Activated CD4-positive, alpha-beta T cell treated with anti-CD3 and anti-CD28 coated beads for 1 hour (primary cell): ENCODE data around the gene MCM10.

Experiments
- DNase-seq: peaks from one replicate; pipeline ENCODE4 v3.0.0-alpha.2; 2020

Gene MCM10

DNA sequence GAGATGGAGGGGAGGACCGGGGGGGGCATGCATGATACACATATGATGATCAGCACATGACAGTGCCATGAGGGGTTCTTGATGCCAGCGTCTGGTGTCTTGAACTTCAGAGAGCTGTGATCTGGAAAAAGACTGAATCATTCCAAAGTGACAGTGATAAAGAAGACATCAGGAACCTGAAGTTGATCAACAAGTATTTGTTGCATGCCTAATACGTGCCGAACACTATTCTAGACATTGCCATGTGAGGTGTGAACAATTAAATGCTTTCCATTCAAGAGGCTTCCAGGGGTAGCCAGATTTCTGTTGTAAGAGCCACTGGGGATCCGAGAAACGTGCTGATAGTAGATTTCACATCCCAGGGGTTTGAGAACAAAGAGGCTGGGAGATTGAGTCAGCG is 6.2 kb downstream of the MCM10 start:
- DNase-seq, result no peak

DNA sequence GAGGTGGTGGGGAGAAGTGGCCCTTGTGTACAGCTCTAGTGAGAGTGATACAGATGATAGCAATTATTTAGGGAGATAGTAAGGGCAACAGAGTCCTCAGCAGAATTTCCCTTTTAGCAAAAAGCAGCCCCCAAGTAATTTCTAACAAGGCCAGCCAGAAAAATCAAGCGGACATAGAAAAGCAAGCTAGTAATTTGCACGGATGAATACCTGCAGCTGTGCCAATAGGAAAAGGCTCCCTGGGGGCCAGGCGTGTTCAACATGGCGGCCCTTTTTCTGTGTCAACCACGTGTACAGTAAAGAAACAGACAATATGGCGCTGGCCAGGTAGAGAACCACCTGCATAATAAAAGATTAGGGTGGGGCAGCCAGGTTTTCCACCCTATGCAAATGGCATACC is 7.4 kb downstream of the MCM10 start:
- DNase-seq, result no peak

DNA sequence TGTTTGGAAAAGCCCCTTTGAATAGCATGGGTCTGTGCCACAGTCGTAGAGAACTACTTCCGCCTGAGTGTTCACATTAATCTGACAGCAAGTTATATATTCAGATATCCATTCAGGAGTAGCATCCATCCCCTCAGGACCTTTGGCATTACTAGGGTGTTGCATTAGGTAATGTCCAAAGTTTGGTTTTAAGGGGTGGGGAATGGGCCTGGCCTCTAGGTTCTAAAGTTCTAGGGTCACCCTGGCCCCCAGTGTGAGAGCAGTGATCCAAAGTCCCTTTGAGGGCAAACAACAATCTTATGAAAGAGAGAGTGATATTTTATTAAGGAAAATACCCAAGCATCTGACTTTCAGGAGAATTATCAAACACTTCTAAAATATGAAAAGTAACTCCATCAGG is 12.3 kb downstream of the MCM10 start:
- no peak for DNase-seq

DNA sequence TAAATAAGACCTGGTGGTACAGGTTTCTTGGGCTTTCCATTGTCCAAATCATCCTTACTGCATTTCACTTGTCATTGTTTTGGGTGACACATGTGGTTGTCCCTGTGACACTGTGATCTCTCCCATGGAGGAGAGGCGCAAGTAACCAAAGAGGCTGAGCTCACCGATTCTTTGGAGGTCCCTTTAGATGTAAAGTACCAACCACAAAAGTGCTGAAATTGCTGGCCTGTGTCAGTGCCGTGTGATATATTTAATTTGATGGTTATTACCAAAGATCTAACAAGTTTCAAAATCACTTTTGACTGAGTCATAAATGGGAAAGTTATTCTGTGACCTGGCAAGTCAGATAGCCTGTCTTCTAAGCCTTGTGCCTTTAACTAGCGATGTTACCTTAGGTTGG is 19.4 kb downstream of the MCM10 start:
- no peak for DNase-seq

DNA sequence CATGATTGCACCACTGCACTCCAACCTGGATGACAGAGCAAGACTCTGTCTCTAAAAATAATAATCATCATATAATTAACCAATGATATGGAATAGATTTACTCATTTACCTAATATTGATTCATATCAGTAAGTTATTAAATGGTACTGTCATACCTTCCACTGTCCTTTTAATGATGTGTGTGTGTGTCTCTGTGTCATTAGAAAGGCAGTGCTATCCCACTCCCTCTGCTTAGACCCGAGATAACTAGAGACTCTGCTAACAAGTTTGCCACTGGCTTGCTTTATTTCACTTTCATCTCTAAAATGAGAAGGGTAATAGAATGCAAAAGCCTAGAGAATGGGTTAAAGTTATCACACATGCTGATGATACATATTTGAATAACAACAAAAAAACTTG is 21.1 kb downstream of the MCM10 start:
- no peak for DNase-seq

DNA sequence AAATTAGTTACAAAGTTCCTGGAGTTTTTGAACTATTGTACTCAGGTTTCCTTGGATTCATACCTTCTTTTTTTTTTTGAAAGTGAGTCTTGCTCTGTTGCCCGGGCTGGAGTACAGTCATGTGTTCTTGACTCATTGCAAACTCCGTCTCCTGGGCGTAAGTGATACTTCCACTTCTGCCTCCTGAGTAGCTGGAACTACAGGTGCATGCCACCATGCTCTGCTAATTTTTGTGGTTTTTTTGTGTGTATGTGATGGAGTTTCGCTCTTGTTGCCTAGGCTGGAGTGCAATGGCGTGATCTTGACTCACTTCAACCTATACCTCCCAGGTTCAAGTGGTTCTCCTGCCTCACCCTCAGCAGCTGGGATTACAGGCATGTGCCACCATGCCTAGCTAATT is 22.3 kb downstream of the MCM10 start:
- no peak for DNase-seq

DNA sequence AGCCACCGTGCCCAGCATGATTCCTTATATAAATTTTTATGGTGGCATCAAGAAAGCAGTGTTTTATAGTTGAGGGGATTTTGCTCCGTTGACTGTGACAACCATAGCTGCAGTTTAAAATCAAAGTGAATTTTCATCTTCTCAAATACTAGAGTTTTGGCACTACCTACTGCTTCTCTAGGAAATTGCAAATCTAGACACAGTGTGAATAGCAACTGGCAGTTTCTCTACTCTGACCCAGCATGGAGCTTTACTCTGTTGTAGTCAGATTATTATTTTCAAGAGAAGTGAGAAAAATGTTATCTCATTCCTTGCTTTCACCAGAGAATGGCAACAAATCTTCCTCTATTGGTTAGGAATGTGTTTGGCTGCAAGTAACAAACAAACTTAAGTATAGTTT is 22.9 kb downstream of the MCM10 start:
- DNase-seq, result no peak

DNA sequence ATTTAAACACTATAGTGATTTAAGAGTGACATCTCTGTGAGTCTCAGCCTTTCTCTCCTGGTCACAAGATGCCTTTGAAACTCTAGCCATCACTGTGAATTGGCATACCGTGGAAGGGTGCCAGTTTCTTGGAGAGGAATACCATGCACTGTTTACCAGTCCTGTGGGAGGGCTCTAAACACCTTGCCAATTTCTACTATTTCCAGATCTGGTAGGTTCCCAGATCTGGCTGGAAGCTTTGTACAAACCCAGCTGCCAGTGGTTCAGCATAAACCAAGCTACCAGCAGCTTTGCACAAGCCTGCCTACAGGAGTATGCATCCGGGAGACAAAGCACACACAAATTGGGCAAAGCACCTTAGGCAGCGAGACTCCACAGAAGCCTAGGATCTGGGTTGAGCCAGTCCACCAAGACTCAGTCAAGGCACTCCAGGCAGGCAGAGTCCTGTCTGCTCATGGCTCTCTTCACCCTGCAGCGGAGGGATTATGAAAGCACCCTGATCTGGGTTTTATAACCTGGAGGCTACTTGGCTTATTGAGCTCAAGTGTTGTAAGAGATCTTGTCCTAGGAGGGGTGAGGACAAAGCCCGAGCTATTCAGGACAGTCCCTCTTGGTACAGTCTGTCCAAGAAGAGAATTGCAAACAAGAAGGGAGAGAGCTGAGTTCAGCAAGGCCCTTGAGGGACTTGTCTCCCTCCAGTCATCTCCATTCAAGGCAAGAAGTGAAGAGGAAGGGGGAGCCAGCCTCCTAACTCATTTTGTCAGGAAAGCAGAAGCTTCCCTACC is 23.6 kb downstream of the MCM10 start:
- no peak for DNase-seq

DNA sequence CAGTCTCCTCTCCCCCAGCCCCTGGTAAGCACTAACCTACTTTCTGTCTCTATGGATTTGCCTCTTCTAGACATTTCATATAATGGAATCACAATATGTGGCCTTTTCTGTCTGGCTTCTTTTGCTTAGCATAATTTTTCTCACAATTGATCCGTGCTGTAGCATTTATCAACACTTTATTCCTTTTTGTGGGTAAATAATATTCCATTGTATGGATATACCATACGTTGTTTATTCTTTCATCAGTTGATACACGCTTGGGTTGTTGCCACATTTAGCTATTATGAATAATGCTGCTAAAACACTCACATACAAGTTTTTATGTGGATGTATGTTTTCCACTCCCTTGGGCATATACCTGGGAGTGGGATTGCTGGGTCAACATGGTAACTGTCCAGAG is 25.8 kb downstream of the MCM10 start:
- DNase-seq, result no peak

DNA sequence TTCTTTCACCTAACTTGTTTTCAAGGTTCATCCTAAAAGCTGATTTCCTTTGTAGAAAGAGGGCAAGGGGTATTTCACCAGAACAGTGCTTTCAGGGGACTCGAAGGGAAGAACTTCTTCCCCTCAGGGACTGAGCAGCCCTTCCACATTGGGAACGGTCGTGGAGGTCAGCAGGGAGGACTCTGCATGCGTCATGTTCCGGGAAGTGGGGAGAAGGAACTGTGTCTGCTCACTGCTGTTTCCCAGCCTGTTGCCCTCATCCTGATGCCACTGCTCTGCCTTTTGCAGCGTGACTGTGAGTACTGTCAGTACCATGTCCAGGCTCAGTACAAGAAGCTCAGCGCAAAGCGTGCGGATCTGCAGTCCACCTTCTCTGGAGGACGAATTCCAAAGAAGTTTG is 27.2 kb downstream of the MCM10 start:
- no peak for DNase-seq

DNA sequence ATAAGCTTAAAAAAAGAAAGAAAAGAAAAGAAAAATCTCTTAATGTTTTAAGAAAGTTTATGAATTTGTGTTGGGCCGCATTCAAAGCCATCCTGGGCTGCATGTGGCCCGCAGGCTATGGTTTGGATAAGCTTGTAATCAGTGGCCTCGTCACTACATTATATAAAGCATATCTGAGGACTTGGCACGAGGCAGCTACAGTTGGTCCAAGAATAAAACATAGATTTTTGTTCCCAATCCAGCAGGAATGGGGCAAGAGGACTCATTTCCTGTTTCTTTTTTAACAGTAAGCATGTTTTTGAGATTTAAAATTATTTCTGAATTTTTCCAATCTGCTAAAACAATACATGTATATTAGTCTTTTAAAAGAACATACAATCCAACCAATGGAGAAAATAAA is 28.6 kb downstream of the MCM10 start:
- DNase-seq, result no peak

DNA sequence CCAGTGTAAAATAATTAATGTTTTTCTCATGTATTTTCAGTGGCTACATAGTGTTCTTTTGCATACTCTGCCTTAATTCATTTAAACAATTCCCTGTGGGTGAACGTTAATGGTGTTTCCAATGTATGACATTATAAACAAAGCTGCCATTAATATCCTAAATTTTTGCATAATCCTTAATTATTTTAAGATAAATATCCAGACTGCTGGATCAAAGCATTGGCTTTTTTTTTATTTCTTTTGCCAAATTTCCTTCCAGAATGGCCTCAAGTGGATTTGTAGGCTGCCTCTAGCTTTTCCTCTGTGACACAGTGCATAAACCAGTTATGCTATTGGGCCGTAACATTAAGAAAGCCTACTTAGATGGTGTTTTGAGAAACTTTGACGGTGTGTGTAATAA is 29.5 kb downstream of the MCM10 start:
- no peak for DNase-seq

DNA sequence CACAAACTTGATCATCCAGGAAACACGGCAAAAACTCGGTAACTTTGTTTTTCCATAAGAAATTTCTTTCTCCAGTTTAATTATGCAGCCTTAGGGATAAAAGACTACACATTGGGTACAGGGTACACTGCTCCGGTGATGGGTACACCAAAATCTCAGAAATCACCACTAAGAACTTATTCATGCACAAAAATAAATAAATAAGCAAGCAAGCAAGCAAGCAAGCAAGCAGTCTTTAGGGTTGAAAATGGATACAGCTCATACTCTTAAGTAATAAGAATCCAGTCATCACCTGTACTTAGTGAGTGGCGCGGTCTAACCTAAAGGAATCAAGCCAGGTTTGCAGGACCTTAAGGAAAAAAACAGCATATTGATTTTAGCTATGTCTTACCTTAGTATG is 30.0 kb downstream of the MCM10 start:
- DNase-seq, result no peak

DNA sequence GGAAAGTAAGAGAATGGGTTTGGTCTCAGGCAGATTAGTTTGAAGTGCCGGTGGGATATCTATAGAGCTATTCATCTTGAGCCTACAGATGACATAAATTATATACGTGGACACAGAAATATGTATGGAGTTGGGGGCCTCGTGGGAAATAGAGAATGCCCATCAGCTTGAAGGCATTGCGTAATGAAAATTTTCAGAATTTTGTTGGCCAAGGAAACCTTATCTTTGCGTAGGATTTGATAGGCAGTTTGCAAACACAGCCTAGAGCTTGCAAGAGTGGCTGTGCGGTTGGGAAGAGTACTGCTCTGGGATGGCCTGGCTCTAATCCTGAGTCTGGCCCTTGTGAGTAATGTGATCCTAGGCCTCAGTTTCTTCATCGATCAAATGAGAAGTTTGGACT is 32.3 kb downstream of the MCM10 start:
- no peak for DNase-seq

DNA sequence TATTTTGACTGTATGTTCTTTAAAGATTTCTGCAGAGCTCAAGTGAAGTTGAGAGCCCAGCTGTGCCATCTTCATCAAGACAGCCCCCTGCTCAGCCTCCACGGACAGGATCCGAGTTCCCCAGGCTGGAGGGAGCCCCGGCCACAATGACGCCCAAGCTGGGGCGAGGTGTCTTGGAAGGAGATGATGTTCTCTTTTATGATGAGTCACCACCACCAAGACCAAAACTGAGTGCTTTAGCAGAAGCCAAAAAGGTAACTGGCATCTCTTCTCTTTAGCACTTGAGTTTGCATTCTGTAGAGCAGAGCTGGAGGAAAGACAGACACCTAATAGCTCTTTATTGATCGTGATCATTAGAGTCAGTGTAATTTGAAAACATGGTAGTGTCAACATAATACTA is 33.7 kb downstream of the MCM10 start:
- DNase-seq, result no peak

DNA sequence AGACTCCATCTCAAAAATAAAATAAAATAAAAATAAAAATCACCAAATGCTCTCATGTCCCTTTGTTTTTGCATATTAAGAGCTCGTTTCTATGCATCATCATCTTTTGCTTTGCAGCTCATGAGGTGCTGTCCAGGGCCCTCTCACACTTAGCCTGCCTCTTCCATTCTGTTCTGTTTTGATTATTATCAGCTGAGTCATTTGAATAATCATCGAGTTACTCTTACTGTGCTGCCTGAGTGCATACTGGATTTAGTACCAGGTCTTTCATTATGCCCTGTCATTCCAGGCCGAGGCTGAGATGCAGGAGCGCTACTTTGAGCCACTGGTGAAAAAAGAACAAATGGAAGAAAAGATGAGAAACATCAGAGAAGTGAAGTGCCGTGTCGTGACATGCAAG is 39.8 kb downstream of the MCM10 start:
- no peak for DNase-seq

DNA sequence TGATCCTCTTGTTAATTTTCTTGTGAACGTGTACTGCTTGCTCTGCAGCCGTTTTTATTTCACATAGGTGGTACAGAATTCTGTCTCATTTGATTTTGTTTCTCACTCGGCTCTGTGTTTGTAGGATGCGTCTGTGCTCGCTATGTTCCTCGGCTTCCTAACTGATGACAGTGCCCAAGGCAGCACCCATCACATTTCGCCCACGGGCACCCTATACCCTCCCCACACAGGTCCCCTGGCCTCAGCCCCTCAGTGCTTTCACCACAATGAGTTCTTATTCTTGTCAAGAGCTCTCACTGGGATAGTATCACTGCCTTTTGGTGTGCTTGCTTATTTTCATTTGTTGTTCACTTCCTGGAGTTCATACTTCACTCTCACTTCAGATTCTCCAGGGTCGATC is 44.7 kb downstream of the MCM10 start:
- DNase-seq, result no peak

DNA sequence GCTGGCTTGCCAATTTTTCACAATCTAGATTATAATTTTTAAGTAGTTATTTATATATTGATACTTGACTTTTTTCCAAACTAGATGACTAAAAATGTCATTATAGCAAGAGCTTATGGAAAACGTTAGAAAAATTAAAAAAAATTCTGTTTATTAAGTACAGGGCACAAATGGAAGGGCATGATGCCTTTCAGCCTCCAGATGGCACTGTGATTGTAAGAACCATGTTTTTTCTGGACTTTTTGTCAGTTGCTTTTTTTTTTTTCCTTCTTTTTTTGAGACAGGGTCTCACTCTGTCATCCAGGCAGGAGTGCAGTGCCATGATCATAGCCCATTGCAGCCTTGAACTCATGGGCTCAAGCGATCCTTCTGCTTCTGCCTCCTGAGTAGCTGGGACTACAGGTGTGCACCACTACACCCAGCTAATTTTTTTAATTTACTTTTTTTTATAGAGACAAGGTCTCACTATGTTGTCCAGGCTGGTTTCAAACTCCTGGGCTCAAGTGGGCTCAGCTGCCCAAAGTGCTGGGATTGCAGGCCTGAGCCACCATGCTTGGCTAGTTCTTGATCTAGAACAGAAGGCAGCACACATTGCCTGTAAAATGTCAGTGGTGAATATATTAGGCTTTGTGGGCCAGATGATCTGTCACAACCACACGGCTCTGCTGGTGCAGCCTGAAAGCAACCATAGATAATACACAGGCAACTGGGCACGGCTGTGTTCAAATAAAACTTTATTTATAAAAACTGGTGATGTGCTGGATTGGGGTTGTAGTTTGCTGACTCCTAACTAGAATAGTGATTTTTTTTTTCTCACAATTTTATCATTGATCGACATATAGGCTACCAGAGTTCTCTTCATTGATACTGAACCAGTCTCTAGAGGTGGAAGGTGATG is 45.4 kb downstream of the MCM10 start:
- DNase-seq, result no peak

DNA sequence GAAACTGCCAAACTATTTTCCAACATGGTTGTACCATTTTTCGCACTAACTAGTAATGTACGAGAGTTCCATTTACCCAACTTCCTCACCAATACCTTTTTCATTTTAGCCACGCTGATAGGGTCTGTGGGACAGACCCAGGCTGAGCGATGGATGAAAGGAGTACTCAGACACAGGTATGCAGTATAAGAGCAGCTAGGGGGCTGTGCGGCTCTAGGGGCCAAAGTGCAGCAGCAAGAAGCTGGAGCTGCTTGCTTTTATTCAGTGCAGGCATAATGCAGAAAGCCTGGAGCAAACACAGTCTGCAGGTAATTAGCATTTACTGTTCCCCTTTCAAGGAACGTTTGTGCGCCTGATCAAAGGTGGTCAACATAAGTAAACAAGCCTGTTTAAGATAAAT is 51.8 kb downstream of the MCM10 start:
- no peak for DNase-seq

DNA sequence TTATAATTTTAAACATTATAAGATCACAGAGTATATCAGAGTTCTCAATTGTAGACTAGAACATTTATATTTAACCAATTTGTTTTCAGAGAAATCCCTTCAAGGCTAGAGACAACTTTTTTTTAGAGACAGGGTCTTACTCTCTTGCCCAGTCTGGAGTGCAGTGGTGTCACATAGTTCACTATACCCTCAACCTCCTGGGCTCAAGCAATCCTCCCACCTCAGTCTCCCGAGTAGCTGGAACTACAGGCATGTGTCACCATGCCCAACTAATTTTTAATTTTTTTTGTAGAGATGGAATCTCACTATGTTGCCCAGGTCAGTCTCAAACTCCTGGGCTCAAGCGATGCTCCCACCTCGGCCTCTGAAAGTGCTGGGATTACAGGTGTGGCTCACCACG is 57.5 kb downstream of the MCM10 start:
- no peak for DNase-seq

DNA sequence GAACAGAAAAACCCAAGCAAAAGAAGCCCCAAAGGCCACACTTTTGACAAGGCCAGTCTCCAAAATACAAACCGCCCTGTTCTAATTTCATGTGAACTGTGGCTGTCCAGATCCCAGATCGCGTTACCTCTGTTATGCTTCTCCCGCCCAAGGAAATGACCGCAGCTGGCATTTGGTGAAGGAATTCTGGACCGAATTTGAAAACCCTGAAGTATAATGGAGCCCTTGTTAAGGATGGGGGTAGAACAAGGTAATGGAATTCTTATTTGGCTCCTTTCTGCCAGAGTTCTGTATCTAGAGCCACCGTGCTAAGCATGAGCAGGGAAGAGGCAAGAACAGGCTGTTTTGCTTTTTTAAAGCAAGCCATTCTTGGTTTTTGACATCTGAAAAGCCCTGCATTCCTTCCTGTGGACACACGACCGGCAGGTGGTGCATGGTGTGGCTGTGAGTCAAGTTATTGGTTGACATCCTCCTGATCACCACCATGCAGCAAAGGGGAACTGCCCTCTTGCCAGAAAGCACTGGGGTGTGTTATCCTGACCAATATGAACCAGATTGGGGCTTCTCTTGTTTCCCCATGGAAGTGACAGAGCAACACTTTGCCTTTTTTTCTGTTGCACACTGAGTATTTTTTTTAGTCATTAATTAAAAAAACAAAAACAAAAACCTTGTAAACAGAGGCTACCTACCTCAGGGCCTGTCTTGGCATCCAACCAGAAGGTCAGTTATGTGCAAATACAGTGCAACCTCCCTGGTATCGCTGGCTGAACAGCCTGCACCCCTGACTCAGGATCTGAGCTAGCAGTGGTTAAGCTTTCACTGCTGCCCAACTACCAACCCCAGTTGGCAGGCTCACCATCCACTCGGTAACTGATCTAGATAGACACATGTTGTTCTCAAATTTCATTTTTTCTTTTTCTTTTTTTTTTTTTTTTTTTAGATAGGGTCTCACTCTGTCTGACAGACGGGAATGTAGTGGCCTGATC is 58.6 kb downstream of the MCM10 start:
- DNase-seq, result no peak

DNA sequence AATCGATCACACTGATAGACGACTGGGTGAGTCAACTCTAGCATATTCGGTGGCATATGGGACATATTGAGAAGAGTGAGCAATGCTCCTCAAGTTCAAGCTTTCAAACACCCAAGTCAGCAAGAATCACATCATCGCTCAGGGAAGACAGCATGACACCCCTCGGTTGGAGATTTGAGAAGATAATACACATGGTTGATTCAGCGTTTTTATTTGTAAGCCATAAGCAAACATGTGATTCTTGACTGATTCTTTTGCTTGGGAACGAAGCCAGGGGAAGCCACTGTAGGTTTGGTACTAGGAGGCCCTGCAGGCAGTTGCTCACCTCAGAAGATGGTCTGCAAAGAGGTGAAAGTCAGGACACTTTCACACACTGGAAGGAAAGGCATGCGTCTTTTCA is 60.2 kb downstream of the MCM10 start:
- no peak for DNase-seq

DNA sequence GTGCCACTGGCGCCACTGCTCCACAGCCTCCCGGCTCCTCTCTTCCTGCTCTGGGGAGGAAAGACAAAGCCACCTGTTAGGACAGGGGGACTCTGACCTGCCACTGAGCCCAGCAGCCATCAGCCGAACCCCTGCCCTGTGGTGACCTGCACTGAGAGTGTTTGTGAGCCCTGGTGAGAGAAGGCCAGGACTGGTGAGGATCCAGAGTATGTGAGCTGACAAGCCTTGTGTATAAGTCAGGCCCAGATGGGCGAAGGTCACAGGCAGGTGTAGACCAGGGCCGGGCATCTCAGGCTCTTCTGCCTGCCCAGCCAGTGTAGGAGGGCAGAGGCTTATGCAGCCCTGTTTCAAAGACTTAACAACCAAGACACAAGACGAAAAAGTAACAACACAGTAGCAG is 60.8 kb downstream of the MCM10 start:
- no peak for DNase-seq
